NB4 (cell line): ENCODE measurements around the gene CALHM3.

Source experiments
- CTCF ChIP-seq: IDR thresholded peaks from one replicate; pipeline ENCODE4 v1.5.1; 2012; ENCODE audit warnings: low read depth, low read length
- MYC ChIP-seq: IDR thresholded peaks from 2 replicates; pipeline ENCODE4 v1.6.1; 2011; ENCODE audit warnings: low read depth, low read length
- POLR2A ChIP-seq: IDR thresholded peaks from 2 replicates; pipeline ENCODE4 v1.6.1; 2011; ENCODE audit warnings: mild to moderate bottlenecking; ENCODE audit not compliant: insufficient read length; ENCODE audit errors: extremely low read depth
- TF ChIP-seq, protein P1 (sequence below): IDR thresholded peaks from 2 replicates; pipeline ENCODE4 v1.6.1; 2011; ENCODE audit warnings: low read depth, low read length

DNA sequence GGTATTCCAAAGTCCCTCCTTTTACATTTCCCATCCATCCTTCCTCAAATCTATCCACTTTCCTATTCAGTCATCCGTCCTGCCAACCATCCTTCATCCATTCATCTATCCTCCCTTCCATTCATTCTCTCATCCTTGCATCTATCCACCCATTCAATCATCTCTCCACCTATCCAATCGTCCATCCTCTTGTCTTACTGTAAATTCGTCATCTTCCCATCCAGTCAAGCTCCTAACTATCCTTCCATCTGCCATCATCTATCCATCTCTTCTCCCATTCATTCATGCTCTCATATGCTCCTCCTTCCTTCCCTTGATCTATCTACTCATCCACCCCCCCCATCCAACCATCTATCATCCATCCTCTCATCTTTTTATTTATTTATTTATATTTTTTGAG, 5.0 kb downstream of the CALHM3 start:
- no peak for TF ChIP-seq CTCF
- TF ChIP-seq POLR2A, result no peak
- TF ChIP-seq, protein P1, sequence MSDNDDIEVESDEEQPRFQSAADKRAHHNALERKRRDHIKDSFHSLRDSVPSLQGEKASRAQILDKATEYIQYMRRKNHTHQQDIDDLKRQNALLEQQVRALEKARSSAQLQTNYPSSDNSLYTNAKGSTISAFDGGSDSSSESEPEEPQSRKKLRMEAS, result no peak
- no peak for TF ChIP-seq MYC
